H1 (cell line): ENCODE data around the gene CD248. TPM values are rescaled to one million over a fixed set of nuclear protein-coding genes. Genes with fewer than 3 reads are reported as not detected.

Experiments used
- CBX5 ChIP-seq: fragments of 300-800, 300-1000 bp; sonication (generic); IDR thresholded peaks from 2 replicates; pipeline ENCODE4 v1.7.1; 2016; ENCODE audit warnings: antibody characterized with exemption, low read length, low read depth
- GABPA ChIP-seq: IDR thresholded peaks from 2 replicates; pipeline ENCODE4 v1.6.1; 2011; ENCODE audit warnings: mild to moderate bottlenecking, low read length, moderate library complexity, borderline replicate concordance; ENCODE audit not compliant: insufficient read depth
- JUND ChIP-seq: IDR thresholded peaks from 2 replicates; pipeline ENCODE4 v1.6.1; 2011; ENCODE audit warnings: mild to moderate bottlenecking, improper control_type of control experiment, low read length
- PHF8 ChIP-seq: fragments of 200-600 bp; sonication (generic); conservative IDR thresholded peaks from 2 replicates; pipeline ENCODE4 v1.7.1; 2012; ENCODE audit warnings: low read depth, mild to moderate bottlenecking, inconsistent platforms, low read length, moderate library complexity
- RBBP5 ChIP-seq: IDR thresholded peaks from 2 replicates; pipeline ENCODE4 v1.7.1; 2012; ENCODE audit warnings: low read depth, mild to moderate bottlenecking, inconsistent platforms, low read length, moderate library complexity, borderline replicate concordance
- RXRA ChIP-seq: IDR thresholded peaks from 2 replicates; pipeline ENCODE4 v1.6.1; 2011; ENCODE audit warnings: low read depth, mild to moderate bottlenecking, low read length, moderate library complexity; ENCODE audit not compliant: insufficient read depth
- ZNF274 ChIP-seq: IDR thresholded peaks from 2 replicates; pipeline ENCODE4 v1.7.0; 2012; ENCODE audit warnings: low read length, borderline replicate concordance; ENCODE audit errors: extremely low read depth
- polyA plus RNA-seq, 7 experiments: library from polyadenylated mRNA; depleted of rRNA in 3 of 7; stranded (reverse) in 5 of 7; unstranded in 2 of 7; fragments of >200 nt in 5 of 7; fragments of 200-250 nt in 2 of 7; gene quantifications; 1 replicate in 5 of 7; 2 replicates in 1 of 7; 4 replicates in 1 of 7; pipeline versions ENCODE4 v1.2.1 to v1.2.3, GENCODE V29; 2011 to 2013; ENCODE audit warnings: missing spikeins in 2 of 7, mixed read lengths in 2 of 7
- total RNA-seq: library from RNA; stranded (reverse); fragmentation: NEBNext Ultra II Directional; extraction: Animal tissue kit (Norgen Biotek cat#: 25700); gene quantifications from 2 replicates; pipeline ENCODE4 v1.2.1, GENCODE V29; 2021
- TF ChIP-seq, protein P1 (sequence below): IDR thresholded peaks from 2 replicates; pipeline ENCODE4 v1.6.1; 2012; ENCODE audit warnings: inconsistent platforms

Gene CD248
- total and polyA plus RNA-seq, 2 of the 8 experiments (the other 6 are each of a cell fraction or from before 2014, with no cell fraction given) = 2.7 to 3.9 TPM

- TF ChIP-seq RXRA (no peak), PHF8 (no peak), GABPA (no peak), RBBP5 (no peak), ZNF274 (no peak), CBX5 (no peak), JUND (no peak)
- TF ChIP-seq, protein P1, sequence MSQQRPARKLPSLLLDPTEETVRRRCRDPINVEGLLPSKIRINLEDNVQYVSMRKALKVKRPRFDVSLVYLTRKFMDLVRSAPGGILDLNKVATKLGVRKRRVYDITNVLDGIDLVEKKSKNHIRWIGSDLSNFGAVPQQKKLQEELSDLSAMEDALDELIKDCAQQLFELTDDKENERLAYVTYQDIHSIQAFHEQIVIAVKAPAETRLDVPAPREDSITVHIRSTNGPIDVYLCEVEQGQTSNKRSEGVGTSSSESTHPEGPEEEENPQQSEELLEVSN = no peak
These were observed 33.3 kb downstream of the CD248 start (continued) for GRCh38 chr11:66283461-66284105.
